GM21529 (cell line): ENCODE results near the gene ZMPSTE24.
"Not testable (repeated sequence)": the region's sequence is repeated elsewhere in the genome, so short reads cannot be mapped to it uniquely, and the experiment has no call there.

Experiments
- ATAC-seq: cut with Tn5 transposase; IDR thresholded peaks from one replicate; pipeline ENCODE4 v1.9.1; 2021; ENCODE audit not compliant: unreplicated experiment

The ZMPSTE24 gene

DNA sequence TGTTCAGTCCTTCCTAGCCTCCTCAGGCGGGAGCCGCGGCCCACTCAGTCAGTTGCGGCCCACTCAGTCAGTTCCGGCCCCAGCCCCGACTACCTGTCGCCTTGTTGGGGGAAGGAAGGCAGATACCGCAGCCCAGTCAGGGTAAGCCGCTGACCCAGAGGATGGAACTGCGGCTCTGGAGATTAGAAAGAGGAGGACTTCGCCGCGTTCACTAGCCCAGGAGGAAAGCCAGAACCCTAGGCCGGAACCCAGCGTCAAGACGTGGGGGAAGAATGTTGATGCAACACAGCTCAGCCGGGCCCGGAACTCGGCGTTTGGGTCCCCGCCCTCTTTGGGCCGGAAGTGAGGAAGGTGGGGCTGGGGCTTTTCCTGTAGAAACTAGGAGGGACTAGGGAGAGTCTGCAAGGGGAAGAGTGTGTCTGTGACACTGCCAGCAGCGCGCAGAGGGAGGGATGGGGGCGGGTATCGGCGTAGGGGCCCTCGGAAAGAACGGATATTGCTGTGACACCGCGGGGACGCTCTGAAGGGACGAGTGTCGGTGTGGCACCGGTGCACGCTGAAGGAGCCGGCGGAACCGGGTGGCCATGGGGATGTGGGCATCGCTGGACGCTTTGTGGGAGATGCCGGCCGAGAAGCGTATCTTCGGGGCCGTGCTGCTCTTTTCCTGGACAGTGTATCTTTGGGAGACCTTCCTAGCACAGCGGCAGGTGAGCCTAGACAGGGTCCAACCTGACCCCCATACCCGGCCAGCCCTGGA lies at the start of gene ZMPSTE24:
Gene ZMPSTE24, plus strand, starts transcription at position 549 of the 757 bp plus-strand sequence. Its CDS starts 36 bp downstream, at position 585.
- peak; percentile 94 for ATAC-seq

DNA sequence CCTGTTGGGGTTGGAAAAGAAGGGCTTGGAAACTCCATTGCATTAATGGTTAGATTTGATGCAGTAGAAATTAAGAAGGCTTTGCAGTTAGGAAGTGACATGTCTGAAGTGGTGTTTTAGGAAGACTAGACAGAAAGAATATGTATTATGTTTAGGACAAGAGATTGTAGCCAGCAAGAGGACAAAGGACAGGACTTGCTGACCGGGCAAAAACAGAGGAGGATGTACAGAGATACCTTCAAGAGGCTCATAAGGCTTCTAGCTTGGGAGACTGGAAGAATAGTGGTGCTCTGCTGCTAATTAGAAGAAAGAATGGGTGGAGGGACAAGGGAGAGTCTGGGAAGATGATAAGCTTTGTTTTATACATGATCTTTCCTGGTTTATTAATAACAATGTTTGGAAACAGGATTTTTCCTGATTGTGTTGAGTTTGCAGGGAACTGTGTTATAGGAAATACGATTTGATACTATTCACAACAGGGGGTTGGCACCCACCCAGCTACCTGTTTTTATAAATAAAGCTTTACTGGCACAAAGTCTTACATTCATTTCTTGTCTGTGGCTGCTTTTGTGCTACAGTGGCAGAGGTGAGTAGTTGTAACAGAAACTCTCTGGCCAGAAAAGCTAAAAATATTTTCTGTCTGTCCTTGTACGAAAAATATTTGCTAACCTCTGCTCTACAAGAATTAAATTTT lies 47.4 kb upstream of the ZMPSTE24 start:
- ATAC-seq, result no peak

DNA sequence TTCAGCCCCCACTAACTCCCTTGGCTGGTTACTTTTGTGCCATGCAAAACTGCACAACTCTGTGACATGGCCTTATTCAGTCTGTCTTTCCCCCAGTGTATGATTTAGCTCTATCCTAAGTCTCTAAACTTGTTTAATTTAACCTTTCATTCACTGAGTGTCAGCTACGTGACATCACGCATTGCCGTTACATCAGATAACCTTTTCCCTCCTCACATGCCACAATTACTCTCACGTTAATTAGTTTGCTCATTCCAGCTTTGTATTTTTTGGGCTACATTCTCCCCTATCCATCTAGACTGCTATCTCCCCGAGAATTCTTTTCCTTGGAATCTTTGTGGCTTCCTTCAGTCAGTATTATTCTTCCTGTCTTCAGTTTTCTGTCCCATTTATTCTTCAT lies 39.7 kb upstream of the ZMPSTE24 start:
- no peak for ATAC-seq

DNA sequence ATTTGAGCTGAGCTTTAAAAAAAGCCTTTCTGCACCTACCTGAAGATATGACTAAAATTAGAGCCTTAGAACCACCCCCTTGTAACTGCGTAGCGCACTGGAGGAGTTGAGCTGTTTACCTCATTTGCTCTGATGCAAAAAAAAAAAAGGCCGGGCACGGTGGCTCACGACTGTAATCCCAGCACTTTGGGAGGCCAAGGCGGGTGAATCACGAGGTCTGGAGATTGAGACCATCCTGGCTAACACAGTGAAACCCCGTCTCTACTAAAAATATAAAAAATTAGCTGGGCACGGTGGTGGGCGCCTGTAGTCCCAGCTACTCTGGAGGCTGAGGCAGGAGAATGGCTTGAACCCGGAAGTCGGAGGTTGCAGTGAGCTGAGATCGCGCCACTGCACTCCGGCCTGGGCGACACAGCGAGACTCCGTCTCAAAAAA lies 36.5 kb upstream of the ZMPSTE24 start:
- ATAC-seq, result not testable (repeated sequence)

DNA sequence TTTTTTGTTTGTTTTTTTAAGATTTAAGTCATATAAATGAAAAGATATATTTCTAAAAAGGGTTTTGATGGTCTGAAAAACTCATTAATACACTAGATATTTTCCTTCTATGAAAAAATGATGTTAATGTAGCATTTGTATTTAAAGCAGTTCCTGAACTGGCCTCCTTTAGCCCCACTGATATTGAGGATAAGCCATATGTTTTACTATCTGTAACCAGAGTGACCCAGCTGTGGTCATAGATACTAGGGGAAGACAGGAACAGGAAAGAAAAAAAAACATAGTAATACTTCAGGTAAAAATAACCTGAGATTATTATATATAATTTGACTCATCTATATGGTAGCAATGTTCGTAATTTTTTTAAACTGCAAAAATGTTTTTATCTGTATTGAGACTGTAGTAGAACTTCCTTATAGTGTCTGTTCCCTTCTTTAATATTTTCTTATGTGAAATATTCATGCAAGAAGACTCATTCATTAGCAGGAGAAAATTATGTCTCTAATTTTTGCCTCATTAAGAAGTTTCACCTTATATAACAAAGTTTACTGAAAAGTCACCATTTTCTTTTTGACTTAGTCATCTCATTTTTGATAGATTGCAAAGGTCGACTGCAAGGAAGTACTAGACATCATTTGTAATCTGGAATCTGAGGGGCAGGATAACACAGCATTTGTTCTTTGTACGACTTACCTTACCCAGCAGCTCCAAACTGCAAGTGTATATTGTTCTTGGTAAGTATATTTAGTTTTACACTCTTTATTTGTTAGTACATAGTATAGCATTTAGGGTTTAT lies 35.9 kb upstream of the ZMPSTE24 start:
- ATAC-seq, result no peak

DNA sequence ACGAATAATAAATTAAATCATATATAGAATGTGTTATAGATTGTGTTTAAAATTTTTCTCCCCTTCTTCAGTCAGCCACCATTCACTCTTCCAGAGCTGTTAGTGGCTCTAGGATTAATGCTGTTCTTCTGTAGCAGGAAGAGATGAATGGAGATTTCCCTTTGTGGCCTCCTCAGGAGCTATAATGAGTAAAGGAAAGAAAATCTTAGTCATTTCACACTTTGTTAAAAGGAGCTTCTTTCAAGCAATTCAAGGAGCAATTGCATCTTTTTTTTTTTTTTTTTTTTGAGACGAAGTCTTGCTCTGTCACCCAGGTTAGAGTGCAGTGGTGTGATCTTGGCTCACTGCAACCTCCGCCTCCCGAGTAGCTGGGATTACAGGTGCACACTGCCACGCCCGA lies 34.0 kb upstream of the ZMPSTE24 start:
- ATAC-seq, result no peak

DNA sequence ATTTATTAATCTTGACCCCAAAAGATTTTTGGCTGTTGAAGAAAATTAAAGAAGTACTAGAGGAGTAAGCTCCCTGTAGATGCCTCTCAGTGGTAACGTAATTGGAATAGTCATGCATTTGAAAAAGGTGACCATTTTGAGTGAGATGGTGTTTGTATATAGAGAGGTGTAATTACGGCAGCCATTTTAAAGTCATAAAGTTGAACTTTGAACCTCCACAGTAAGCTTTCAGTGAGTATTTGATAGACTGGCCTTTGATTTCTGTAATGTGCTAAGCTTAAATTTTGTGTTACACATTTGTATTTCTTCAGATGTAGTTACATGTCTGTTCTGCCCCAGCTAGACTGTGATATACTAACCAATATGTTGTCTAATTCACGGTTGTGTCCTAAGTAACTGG lies 31.8 kb upstream of the ZMPSTE24 start:
- ATAC-seq, result no peak

DNA sequence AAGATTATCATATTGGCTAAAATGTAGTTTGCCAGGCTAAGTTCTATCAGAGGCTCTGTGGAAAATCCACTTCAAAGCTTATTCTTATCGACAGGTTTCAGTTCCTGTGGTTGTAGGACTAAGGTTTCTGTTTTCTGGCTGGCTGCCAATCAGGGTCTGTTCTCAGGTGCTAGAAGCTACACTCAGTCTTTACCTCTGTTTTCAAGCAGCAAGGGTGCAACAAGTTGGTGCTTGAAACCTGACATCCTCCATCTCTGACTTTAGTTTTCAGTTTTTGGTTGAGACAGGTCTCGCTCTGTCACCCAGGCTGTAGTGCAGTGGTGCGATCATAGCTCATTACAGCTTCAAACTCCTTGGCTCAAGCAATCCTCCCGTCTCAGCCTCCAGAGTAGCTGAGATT lies 25.6 kb upstream of the ZMPSTE24 start:
- peak; percentile 93 for ATAC-seq

DNA sequence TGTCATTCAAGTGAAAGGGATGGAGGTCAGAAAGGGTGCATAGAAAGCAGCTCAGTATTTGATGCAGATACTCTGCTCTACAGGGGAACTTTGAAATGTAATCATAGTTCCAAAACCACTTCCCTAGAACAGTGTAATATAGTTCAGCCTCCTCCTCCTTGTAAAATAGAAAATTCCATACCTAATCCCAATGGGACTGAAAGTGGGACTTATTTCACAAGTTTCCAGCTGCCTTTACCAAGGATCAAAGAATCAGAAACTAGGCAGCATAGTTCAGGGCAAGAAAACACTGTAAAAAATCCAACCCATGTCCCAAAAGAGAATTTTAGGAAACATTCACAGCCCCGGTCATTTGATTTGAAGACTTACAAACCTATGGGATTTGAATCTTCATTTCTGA lies 18.4 kb upstream of the ZMPSTE24 start:
- ATAC-seq, result no peak

DNA sequence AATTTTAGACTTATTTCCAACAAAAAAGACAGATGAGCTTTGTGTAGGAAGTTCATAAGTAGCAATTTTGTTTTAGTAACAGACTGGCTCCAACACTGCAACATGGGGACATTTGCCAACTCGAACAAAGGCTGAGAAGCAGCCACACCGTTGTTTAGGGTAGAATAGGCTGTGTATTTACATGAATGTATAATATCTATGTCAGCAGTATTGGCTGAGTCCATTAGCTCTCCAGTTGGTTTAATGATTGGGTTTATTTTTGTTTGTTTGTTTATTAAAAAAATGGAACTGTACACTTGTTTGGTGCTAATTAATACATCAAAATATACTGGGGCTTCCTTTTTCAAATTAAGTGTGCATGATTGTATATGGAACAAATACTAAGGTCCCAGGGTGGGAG lies 17.6 kb upstream of the ZMPSTE24 start:
- ATAC-seq, result no peak

DNA sequence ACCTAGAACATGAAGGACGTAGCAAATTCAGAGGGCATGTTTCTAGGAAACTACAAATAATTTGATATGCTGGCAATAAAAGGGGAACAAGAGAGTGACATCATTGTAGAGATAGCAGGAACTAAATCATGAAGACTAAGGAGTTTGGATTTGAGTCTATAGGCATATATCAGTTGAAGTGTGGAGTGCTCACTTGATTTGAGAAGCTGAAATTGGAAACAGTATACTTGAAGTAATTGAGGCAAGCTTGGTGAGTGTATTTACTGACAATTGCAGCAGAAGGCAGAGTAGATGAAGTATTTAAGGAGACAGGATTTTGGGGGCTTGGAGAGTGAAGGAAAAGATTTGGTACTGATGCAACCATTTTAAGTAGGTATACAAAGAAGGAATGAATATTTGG lies 16.7 kb upstream of the ZMPSTE24 start:
- ATAC-seq, result peak; percentile 4

DNA sequence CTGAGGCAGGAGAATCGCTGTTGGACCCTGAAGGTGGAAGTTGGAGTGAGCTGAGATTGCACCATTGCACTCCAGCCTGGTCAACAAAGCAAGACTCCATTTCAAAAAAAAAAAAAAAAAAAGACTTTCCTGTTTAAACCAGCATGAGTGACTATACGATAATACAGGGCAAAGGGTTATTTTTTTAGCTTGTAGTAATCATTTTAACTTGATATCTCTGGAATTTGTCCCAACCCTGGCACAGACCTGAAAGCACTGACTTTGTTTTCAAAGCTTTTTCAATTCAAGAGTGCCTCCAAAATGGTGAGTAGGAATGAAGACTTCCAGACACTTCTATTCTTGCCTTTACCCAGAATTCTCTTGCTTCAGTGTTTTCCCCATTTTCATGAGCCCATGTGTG lies 14.7 kb upstream of the ZMPSTE24 start:
- no peak for ATAC-seq

DNA sequence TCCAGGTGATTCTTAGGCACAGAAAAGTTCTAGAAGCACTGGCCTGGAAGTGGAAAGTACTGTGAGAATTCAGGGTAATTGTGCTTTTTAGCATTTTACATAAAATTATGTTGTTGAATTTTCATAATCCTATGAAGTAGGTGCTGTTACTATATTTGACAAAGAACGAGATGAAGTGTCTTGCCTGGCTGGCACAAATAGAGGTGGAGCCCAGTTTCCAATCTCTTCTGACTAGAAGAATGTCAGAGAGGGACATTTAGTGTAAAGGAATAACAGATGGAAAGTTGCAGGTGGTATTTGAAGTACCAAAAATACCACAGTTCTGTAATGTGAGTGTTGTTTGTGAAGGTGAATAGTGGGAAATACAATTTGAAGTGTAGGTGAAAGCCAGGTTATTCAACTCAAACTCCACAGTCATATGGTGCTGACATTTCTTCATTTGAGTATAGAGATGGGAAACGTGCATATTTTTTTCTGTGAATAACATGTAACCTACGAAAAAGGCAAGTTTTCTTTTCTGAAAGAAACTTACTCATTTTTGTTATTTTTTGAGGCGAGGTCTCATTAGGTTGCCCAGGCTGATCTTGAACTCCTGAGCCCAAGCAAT lies 13.8 kb upstream of the ZMPSTE24 start:
- no peak for ATAC-seq

DNA sequence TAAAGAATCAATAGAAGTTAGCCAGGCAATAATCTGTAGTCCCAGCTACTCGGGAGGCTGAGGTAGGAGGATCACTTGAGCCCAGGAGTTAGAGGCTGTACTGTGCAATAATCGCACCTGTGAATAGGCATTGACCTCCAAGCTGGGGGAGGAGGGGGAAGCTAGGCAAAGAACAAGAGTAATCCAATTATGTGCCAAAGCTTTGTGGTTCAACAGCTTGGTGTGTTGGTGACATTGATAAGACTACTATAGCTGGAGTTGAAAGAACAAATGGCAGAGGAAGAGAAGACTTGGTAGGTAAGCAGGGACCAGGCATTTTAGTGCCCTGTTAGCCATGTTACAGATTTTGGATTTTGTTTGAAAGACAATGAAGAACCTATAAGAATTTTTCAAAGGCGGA lies 12.3 kb upstream of the ZMPSTE24 start:
- ATAC-seq, result no peak

DNA sequence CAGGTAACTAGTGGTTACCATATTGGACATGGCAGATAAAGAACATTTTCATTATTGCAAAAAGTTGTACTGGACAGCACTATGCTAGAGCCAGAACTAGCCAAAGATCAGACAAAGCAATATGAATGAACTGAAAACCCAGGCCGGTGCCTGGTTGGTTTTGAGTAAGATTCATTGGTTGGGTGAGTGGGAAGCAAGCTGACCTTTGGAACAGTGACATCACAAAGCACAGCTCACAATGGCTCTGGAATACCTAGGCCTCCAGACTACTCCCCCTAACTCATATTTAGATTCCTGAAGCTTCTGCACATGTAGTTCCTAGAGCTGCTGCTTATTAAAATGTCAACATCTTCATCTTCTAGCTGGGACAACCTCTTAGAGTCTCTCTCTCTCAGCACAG lies 10.4 kb upstream of the ZMPSTE24 start, which contains the start of gene TMCO2:
Gene TMCO2, plus strand, starts transcription at position 283 of the 400 bp plus-strand sequence. Its CDS starts 57 bp downstream, at position 340.
- ATAC-seq, result no peak

DNA sequence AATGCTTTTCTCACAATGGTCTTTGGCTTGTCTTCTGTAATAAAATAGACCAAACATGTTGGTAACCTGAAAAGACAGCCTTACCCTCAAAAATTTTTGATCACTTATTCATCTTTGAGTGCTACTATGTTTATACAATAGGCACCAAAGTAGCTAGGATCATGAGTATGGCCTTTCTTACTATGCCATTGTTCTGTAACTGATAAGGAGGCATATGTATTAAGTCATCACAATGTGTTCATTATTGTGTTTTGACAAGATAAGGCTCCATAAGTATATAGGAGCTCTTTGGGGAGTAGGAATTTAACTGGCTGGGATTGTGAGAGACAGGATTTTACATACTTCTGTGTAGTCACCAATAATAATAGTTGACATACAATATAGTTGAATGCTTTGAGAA lies 9.6 kb upstream of the ZMPSTE24 start:
- no peak for ATAC-seq

DNA sequence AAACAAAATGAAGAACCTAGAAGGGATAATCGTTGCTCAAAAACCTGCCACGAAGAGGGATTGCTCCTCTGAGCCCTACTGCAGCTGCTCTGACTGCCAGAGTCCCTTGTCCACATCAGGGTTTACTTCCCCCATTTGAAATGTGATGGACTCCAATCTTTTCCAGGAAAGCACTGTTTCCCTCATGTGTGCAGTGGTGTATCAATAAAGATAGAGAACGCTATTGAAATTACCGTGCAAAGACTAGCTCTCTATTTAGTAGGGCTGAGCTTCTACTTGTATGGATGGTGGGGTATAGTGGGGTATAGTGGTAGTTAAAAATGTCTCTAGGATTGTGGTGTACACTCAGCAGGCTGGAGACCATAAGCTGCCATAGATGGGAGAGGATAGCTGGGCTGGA lies 6.6 kb upstream of the ZMPSTE24 start:
- no peak for ATAC-seq

DNA sequence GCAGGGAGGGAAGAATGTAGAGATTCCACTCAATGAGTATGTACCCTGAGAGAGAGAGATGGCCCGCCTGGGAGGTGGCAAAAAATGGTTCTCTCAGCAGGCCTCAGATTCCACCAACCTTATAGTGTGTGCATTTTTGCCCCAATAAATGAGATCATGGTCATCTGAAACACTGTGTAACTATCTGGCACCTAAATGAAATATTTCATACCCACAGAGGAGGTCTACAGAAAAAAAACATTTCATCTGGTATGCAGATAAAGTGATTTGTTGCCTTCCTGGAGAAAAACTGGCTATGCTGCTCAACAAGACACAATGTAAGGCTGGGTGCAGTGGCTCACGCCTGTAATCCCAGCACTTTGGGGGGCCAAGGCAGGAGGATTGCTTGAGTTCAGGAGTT lies 5.4 kb upstream of the ZMPSTE24 start:
- no peak for ATAC-seq

DNA sequence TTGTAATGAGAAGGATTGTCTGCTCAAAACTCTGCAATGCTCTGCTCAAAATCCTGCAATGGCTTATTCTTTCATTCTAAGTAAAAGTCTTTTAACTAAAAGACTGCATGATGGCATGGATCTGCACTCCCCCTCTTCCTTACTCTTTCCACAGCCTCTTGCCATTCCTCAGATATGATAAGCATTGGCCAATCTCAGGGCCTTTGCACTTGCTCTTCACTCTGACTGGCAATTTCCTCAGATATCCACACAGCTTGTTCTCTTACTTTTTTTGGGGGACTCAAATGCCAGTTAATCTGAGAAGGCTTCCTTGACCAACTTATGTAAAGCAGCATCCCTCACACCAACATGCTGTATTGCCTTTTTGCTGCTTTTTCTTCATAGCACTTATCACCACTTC lies 2.8 kb upstream of the ZMPSTE24 start:
- ATAC-seq, result no peak

DNA sequence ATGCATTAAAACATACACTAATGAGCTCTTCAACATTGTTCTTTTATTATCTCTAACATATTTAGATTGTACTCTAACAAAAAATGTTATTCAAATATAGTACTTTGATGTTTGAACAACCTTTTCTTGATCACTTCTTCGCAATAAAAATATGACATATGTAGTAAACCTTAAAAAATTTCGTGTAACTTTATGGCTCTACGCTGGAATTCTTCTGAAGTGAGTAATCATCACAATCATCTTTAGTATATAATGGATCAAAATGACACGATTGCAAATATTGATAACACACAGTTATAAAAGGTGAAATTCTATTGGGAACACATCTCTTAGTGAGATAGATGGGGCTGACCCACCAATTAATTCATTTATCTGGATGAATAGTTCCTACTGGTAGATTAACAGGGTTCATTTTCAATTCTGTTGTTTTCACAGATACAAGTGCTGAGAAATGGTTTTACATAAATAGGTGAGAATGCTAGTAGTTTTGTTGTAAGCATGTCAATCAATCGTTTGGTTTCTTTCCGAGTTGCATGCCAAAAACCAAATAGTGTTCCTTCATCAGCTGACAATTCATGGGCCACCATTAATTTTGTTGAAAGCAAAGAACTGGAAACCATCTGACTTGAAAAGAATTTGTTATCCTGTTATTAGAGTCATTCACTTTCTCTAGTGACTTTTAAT lies 1.5 kb upstream of the ZMPSTE24 start:
- no peak for ATAC-seq

DNA sequence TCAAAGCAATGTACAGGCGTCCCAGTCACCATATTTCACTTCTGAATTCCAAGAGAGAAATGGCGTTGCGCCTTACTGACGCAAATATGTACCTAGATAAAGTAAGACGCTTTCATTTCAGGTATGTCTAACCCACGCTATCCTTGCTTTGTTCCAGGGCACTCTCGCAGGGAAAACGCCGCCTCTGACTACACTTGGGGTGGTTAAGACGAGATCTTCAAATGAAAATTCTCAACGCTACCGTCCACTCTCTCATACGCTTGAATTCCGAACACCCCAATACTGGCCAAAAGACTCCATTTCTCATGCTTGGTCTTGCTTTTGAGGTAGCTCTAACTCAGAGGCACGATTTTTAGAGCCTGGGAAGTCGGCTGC lies 736 bp upstream of the ZMPSTE24 start:
- no peak for ATAC-seq
